ENCODE measurements around the gene PSMD1.
"Not testable (repeated sequence)": the region's sequence is repeated elsewhere in the genome, so short reads cannot be mapped to it uniquely, and the experiment has no call there.

Gene PSMD1

DNA sequence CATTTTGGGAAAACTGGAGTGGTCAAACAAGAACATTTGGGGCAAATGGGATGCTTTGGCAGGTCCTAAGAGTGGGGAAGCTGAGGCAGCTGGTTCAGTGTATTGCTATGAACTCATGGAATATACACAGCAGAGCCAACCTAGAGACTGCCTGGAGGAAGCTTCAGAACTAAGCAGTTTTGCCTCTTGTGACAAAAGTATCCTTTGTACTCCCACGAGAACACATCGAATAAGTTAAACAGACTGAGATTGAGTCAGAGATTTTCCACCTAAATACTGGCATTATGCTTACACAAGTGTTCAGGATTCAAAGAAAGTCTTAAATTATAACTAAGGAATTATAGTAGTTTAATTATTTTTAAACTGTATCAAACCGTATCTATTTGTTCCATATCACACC is 136.5 kb downstream of the PSMD1 start:
- Histone ChIP-seq H3K4me1 (ENCODE audit: low read length) (peaks cover 3% of the 10 kb centered on the region; the same call in 1 of the 2 replicates), H4K20me1 (ENCODE audit: insufficient read depth, low read length) (no peaks in the 10 kb centered on the region), H3K36me3 (replicated peaks; ENCODE audit: low read depth, low read length) (no peaks in the 10 kb centered on the region), H3K4me2 (ENCODE audit: low read length) (no peak overlapping the region), H3K9me3 (ENCODE audit: insufficient read depth, low read length) (no peaks in the 10 kb centered on the region), H3K27ac (ENCODE audit: low read length) (no peak overlapping the region), H3K79me2 (ENCODE audit: low read length) (no peaks in the 10 kb centered on the region), H3K4me3 (ENCODE audit: low read length) (no peak overlapping the region), H2AFZ (ENCODE audit: low read depth, low read length) (no peak overlapping the region), H3K9ac (ENCODE audit: low read length) (no peak overlapping the region), H3K27me3 (ENCODE audit: low read depth, low read length) (no peaks in the 10 kb centered on the region; the same call in 1 of the 2 replicates)
- TF ChIP-seq EZH2phosphoT487 (IDR thresholded peaks at IDR 0.05; ENCODE audit: low read depth): no peak
- TF ChIP-seq, protein P1, sequence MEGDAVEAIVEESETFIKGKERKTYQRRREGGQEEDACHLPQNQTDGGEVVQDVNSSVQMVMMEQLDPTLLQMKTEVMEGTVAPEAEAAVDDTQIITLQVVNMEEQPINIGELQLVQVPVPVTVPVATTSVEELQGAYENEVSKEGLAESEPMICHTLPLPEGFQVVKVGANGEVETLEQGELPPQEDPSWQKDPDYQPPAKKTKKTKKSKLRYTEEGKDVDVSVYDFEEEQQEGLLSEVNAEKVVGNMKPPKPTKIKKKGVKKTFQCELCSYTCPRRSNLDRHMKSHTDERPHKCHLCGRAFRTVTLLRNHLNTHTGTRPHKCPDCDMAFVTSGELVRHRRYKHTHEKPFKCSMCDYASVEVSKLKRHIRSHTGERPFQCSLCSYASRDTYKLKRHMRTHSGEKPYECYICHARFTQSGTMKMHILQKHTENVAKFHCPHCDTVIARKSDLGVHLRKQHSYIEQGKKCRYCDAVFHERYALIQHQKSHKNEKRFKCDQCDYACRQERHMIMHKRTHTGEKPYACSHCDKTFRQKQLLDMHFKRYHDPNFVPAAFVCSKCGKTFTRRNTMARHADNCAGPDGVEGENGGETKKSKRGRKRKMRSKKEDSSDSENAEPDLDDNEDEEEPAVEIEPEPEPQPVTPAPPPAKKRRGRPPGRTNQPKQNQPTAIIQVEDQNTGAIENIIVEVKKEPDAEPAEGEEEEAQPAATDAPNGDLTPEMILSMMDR (IDR thresholded peaks at IDR 0.05; ENCODE audit: low read depth, low read length): no peak

DNA sequence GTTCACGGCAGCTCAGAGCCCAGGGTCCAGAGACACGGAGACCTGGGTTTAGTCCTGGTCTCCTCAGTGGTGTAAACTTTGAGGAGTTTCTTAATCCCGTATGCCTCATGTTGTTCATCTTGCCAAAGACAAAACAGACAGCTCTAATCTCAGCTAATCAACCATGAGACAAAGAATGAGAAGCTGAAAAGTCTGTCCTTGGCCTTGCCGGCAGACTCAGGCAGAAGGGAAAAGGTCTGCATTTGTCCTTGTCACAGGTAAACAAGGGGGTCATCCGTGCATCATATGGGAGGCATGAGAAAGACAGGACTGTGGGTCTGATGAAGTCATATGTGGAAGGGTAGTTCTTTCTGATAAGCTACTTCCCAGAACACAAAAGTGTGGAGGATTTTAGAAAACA is 139.9 kb downstream of the PSMD1 start:
- Histone ChIP-seq H4K20me1 (ENCODE audit: insufficient read depth, low read length) (no peaks in the 10 kb centered on the region), H3K9ac (ENCODE audit: low read length) (no peak overlapping the region), H3K36me3 (replicated peaks; ENCODE audit: low read depth, low read length) (no peaks in the 10 kb centered on the region), H3K27me3 (ENCODE audit: low read depth, low read length) (no peaks in the 10 kb centered on the region; the same call in 1 of the 2 replicates), H3K9me3 (ENCODE audit: insufficient read depth, low read length) (no peaks in the 10 kb centered on the region), H3K27ac (ENCODE audit: low read length) (no peak overlapping the region), H2AFZ (ENCODE audit: low read depth, low read length) (no peak overlapping the region), H3K79me2 (ENCODE audit: low read length) (no peaks in the 10 kb centered on the region), H3K4me1 (ENCODE audit: low read length) (peaks cover 7% of the 10 kb centered on the region), H3K4me3 (ENCODE audit: low read length) (no peak overlapping the region), H3K4me2 (ENCODE audit: low read length) (no peak overlapping the region)
- TF ChIP-seq, protein P1 (IDR thresholded peaks at IDR 0.05; ENCODE audit: low read depth, low read length): no peak
- no peak for TF ChIP-seq EZH2phosphoT487 (IDR thresholded peaks at IDR 0.05; ENCODE audit: low read depth)

DNA sequence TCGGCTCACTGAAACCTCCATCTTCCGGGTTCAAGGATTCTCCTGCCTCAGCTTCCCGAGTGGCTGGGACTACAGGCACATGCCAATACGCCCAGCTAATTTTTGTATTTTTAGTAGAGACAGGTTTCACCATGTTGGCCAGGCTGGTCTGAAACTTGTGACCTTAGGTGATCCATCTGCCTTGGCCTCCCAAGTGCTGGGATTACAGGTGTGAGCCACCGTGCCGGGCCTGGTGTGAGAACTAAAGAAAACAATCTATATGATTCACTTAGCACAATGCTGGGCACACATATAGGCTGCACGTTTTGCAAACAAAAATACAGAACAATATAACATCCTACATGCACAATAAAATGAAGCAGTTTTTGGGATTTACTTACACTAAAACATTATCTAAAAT is 140.5 kb downstream of the PSMD1 start:
- H2AFZ ChIP-seq (ENCODE audit: low read depth, low read length); H4K20me1 ChIP-seq (ENCODE audit: insufficient read depth, low read length); H3K9ac ChIP-seq (ENCODE audit: low read length): not testable (repeated sequence)

DNA sequence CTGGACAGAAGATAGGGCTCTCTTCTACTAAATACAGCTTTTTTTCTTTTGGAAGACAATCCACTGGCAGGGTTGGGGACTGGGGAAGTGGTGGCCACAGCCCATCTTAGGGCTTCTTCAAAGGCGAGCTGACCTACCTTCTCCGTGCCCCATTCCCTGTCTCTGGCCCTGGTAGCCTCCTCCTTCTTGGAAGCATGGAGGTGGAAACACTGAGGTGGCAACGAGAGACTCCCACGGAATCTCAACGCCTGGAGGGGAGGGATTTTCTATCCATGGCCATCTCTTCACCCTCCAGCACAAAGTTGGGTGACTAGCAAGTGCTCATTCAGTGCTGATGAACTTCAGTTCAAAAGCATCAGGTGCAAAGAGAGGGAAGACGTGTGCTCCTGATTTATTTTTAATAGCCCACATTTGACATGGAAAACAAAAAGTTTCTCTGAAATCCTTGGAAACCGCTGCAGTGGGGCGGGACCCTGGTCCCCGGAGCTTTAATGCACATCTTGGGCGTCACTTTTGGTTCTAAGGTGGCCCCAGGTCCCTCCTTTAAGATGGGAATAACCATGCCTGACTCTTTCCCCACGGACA is 141.1 kb downstream of the PSMD1 start:
- Histone ChIP-seq H3K9me3 (ENCODE audit: insufficient read depth, low read length) (no peaks in the 10 kb centered on the region), H3K27ac (ENCODE audit: low read length) (no peak overlapping the region), H2AFZ (ENCODE audit: low read depth, low read length) (peak overlapping the region; percentile 98), H3K36me3 (replicated peaks; ENCODE audit: low read depth, low read length) (no peaks in the 10 kb centered on the region), H3K4me1 (ENCODE audit: low read length) (peaks cover 7% of the 10 kb centered on the region), H3K9ac (ENCODE audit: low read length) (peak overlapping the region; percentile 76), H3K4me2 (ENCODE audit: low read length) (peak overlapping the region; percentile 98), H3K4me3 (ENCODE audit: low read length) (peak overlapping the region; percentile 98), H4K20me1 (ENCODE audit: insufficient read depth, low read length) (no peaks in the 10 kb centered on the region), H3K79me2 (ENCODE audit: low read length) (no peaks in the 10 kb centered on the region), H3K27me3 (ENCODE audit: low read depth, low read length) (no peaks in the 10 kb centered on the region; the same call in 1 of the 2 replicates)
- TF ChIP-seq EZH2phosphoT487 (IDR thresholded peaks at IDR 0.05; ENCODE audit: low read depth): no peak
- TF ChIP-seq, protein P1 (IDR thresholded peaks at IDR 0.05; ENCODE audit: low read depth, low read length): no peak

More for the DNA sequence above, 140.5 kb downstream of the PSMD1 start:
- H3K27ac ChIP-seq (ENCODE audit: low read length); H3K79me2 ChIP-seq (ENCODE audit: low read length); H3K4me1 ChIP-seq (ENCODE audit: low read length); H3K27me3 ChIP-seq (ENCODE audit: low read depth, low read length); H3K9me3 ChIP-seq (ENCODE audit: insufficient read depth, low read length); H3K4me3 ChIP-seq (ENCODE audit: low read length); H3K4me2 ChIP-seq (ENCODE audit: low read length); H3K36me3 ChIP-seq (replicated peaks; ENCODE audit: low read depth, low read length): not testable (repeated sequence)

Data from OCI-LY3 (cell line).